K562 (cell line): ENCODE measurements around the gene STARD6. TPM values are rescaled to one million over a fixed set of nuclear protein-coding genes. Genes with fewer than 3 reads are reported as not detected.

Source experiments
- ARID3B ChIP-seq: fragments of 250-450 bp; sonication (Bioruptor Pico); IDR thresholded peaks from 2 replicates; pipeline ENCODE4 v1.4.0; 2020; ENCODE audit warnings: borderline replicate concordance
- DEAF1 ChIP-seq: fragments of 450-650 bp; formaldehyde crosslinking; IDR thresholded peaks from 2 replicates; pipeline ENCODE4 v1.4.0; 2020; ENCODE audit warnings: mild to moderate bottlenecking, moderate library complexity
- FOXJ2 ChIP-seq: fragments of 200-800 bp; sonication (Bioruptor generic); IDR thresholded peaks from 2 replicates; pipeline ENCODE4 v1.6.1; 2016; ENCODE audit warnings: missing genetic modification characterization, missing compliant biosample characterization
- FOXP1 ChIP-seq: sonication (generic); formaldehyde crosslinking; IDR thresholded peaks from 2 replicates; pipeline ENCODE4 v1.8.0; 2022; ENCODE audit warnings: mild to moderate bottlenecking, missing genetic modification reagents
- FUS ChIP-seq: fragments of 200-400 bp; formaldehyde crosslinking; optimal IDR thresholded peaks from 2 replicates; pipeline ENCODE3; 2017; ENCODE audit warnings: low read depth, low read length
- HDAC3 ChIP-seq: fragments of 450-650 bp; IDR thresholded peaks from 2 replicates; pipeline ENCODE4 v1.6.1; 2018; ENCODE audit warnings: borderline replicate concordance, mild to moderate bottlenecking, moderate library complexity; ENCODE audit not compliant: partially characterized antibody
- MBD1 ChIP-seq: fragments of 250-450 bp; sonication (Bioruptor Pico); IDR thresholded peaks from 2 replicates; pipeline ENCODE4 v1.8.0; 2022; ENCODE audit warnings: inconsistent platforms
- MBD2 ChIP-seq: sonication (generic); IDR thresholded peaks from 2 replicates; pipeline ENCODE4 v1.6.1; 2016; ENCODE audit warnings: low read depth, borderline replicate concordance
- MNT ChIP-seq, 2 experiments: fragments of 450-650 bp; conservative IDR thresholded peaks; 2 replicates each; pipeline ENCODE4 v1.6.1; 2017; ENCODE audit warnings: mild to moderate bottlenecking in 2 of 2, moderate library complexity in 2 of 2
- NFYB ChIP-seq: IDR thresholded peaks from 2 replicates; pipeline ENCODE4 v1.6.1; 2011; ENCODE audit warnings: mild to moderate bottlenecking, moderate library complexity; ENCODE audit not compliant: insufficient read length; ENCODE audit errors: extremely low read depth
- PHB ChIP-seq: fragments of 250-450 bp; sonication (Bioruptor Pico); IDR thresholded peaks from 2 replicates; pipeline ENCODE4 v1.5.0; 2021
- RBM15 ChIP-seq: fragments of 200-400 bp; formaldehyde crosslinking; IDR thresholded peaks from 2 replicates; pipeline ENCODE4 v1.6.1; 2018; ENCODE audit warnings: mild to moderate bottlenecking, low read length, moderate library complexity; ENCODE audit not compliant: insufficient read depth
- RHOXF2B ChIP-seq: fragments of 250-450 bp; sonication (Bioruptor Pico); conservative IDR thresholded peaks from 2 replicates; pipeline ENCODE4 v1.5.1; 2021
- SAP30 ChIP-seq: fragments of 200-600 bp; sonication (generic); IDR thresholded peaks from 2 replicates; pipeline ENCODE4 v1.6.1; 2012; ENCODE audit warnings: borderline replicate concordance, low read depth, mild to moderate bottlenecking, moderate library complexity, low read length, control low read depth, inconsistent platforms; ENCODE audit not compliant: insufficient read depth, poor library complexity, severe bottlenecking
- SETDB1 ChIP-seq: IDR thresholded peaks from one replicate; pipeline ENCODE4 v1.6.1; 2012; ENCODE audit warnings: low read length, control low read depth, inconsistent platforms
- TAF7 ChIP-seq: fragments of 450-650 bp; IDR thresholded peaks from 2 replicates; pipeline ENCODE4 v1.6.1; 2016; ENCODE audit warnings: missing genetic modification characterization, missing compliant biosample characterization
- VEZF1 ChIP-seq: fragments of 200-800 bp; sonication (Bioruptor generic); IDR thresholded peaks from 2 replicates; pipeline ENCODE4 v1.6.1; 2017; ENCODE audit warnings: missing genetic modification characterization, missing compliant biosample characterization
- ZBTB17 ChIP-seq: fragments of 450-650 bp; formaldehyde crosslinking; IDR thresholded peaks from 2 replicates; pipeline ENCODE4 v1.4.0; 2020; ENCODE audit warnings: mild to moderate bottlenecking
- ZC3H8 ChIP-seq: fragments of 450-650 bp; IDR thresholded peaks from 2 replicates; pipeline ENCODE4 v1.6.1; 2017
- ZNF41 ChIP-seq: fragments of 250-450 bp; sonication (Bioruptor Pico); conservative IDR thresholded peaks from 2 replicates; pipeline ENCODE4 v1.4.0; 2020; ENCODE audit warnings: mild to moderate bottlenecking
- polyA plus RNA-seq, 8 experiments: library from polyadenylated mRNA; depleted of rRNA in 4 of 8; stranded (reverse) in 5 of 8; unstranded in 3 of 8; fragments of >200 nt; fragmentation: Nextera tagmentation in 2 of 8; fragmentation: Illumina TruSeq in 1 of 8; extraction: Ambion mirVana in 2 of 8; extraction: Trizol in 1 of 8; gene quantifications; 2 replicates each; pipeline versions ENCODE4 v1.2.1 to v1.2.3, GENCODE V29; 2011 to 2014; ENCODE audit warnings: inconsistent platforms in 1 of 8, missing spikeins in 1 of 8
- total RNA-seq, 7 experiments: library from RNA; depleted of rRNA in 6 of 7; stranded (reverse); fragments of >200 nt in 6 of 7; fragmentation: Illumina TruSeq in 2 of 7; extraction: Trizol in 2 of 7; gene quantifications; 2 replicates each; pipeline versions ENCODE4 v1.2.1 to v1.2.3, GENCODE V29; 2011 to 2021; ENCODE audit warnings: low replicate concordance in 1 of 7

STARD6 gene
- total and polyA plus RNA-seq, 9 of the 15 experiments (the other 6 are each of a cell fraction or from before 2014, with no cell fraction given), result 0.11 to 0.15 TPM; not detected in 7

GRCh38 chr18:54357660-54358494, at the start of gene STARD6, which contains the start of gene C18orf54 (continued):
- no peak; the same call in none of the 2 replicates for TF ChIP-seq VEZF1 (CRISPR knock-in tag)
- TF ChIP-seq DEAF1 (CRISPR knock-in tag), result no peak
- TF ChIP-seq ZC3H8, result no peak
- peak; percentile 25 for TF ChIP-seq SETDB1
- no peak for TF ChIP-seq FOXP1 (CRISPR knock-in tag)
- TF ChIP-seq ZBTB17, result no peak
- no peak for TF ChIP-seq SAP30
- TF ChIP-seq RBM15, result no peak
- TF ChIP-seq MBD1 (CRISPR knock-in tag), result no peak
- 0 out of 2 replicates have a peak, but pooled peaks have one; percentile 46 for TF ChIP-seq MBD2
- no peak for TF ChIP-seq FUS
- TF ChIP-seq MNT (conservative IDR thresholded peaks at IDR 0.05), result peak in 1 of 2 experiments; percentile 41; a peak in 1 of 4 replicates
- TF ChIP-seq ZNF41 (CRISPR knock-in tag), result no peak
- no peak for TF ChIP-seq HDAC3
- no peak for TF ChIP-seq FOXJ2 (tag)
- no peak for TF ChIP-seq PHB (CRISPR knock-in tag)
- TF ChIP-seq NFYB, result no peak
- TF ChIP-seq RHOXF2B, result no peak
- no peak for TF ChIP-seq TAF7
- TF ChIP-seq ARID3B, result no peak
